ENCODE data around the gene SUGCT.

GRCh38 chr7:40826411-40827221 is 691.8 kb downstream of the SUGCT start:
- TF ChIP-seq EZH2 (IDR thresholded peaks at IDR 0.05) (no peak), FOXP2 (optimal IDR thresholded peaks at IDR 0.05; ENCODE audit: control extremely low read depth, extremely low read length, insufficient read depth) (no peak)

Measured in SK-N-MC (cell line).